ENCODE results near the gene DENND2A. TPM values are rescaled to one million over a fixed set of nuclear protein-coding genes. Genes with fewer than 3 reads are reported as not detected.
"Not testable (repeated sequence)": the region's sequence is repeated elsewhere in the genome, so short reads cannot be mapped to it uniquely, and the experiment has no call there.

Gene DENND2A
- total RNA-seq (2014; rRNA removed; shearing (Covaris generic)) = not detected in 2 replicates

- DNase-seq (ENCODE audit: low spot score) = no peak
Measured at GRCh38 chr7:140640727-140641523, at the start of gene DENND2A. DENND2A (minus strand) TSS chr7:140640813; CDS start chr7:140602397, 38,416 bp downstream.

- no peak for DNase-seq (ENCODE audit: low spot score)
Measured at GRCh38 chr7:140689199-140690152, 48.9 kb upstream of the DENND2A start.

- DNase-seq (ENCODE audit: low spot score) = no peak
Measured at GRCh38 chr7:140688341-140688740, 47.7 kb upstream of the DENND2A start.

- DNase-seq (ENCODE audit: low spot score) = no peak
Measured at GRCh38 chr7:140686921-140687320, 46.3 kb upstream of the DENND2A start.

- DNase-seq (ENCODE audit: low spot score) = no peak
Measured at GRCh38 chr7:140685407-140686087, 44.9 kb upstream of the DENND2A start.

- no peak for DNase-seq (ENCODE audit: low spot score)
Measured at GRCh38 chr7:140684066-140684950, 43.7 kb upstream of the DENND2A start.

- no peak for DNase-seq (ENCODE audit: low spot score)
Measured at GRCh38 chr7:140683657-140684056, 43.0 kb upstream of the DENND2A start.

GRCh38 chr7:140681766-140682165, 41.2 kb upstream of the DENND2A start:
- no peak for DNase-seq (ENCODE audit: low spot score)

GRCh38 chr7:140680886-140681285, 40.3 kb upstream of the DENND2A start:
- DNase-seq (ENCODE audit: low spot score) = no peak

- no peak for DNase-seq (ENCODE audit: low spot score)
Measured at GRCh38 chr7:140679186-140679585, 38.6 kb upstream of the DENND2A start.

- no peak for DNase-seq (ENCODE audit: low spot score)
Measured at GRCh38 chr7:140678816-140679130, 38.2 kb upstream of the DENND2A start.

GRCh38 chr7:140678081-140678815, 37.6 kb upstream of the DENND2A start:
- DNase-seq (ENCODE audit: low spot score) = no peak

GRCh38 chr7:140677496-140677895, 36.9 kb upstream of the DENND2A start:
- no peak for DNase-seq (ENCODE audit: low spot score)

GRCh38 chr7:140676956-140677355, 36.3 kb upstream of the DENND2A start:
- not testable (repeated sequence) for DNase-seq (ENCODE audit: low spot score)

- DNase-seq (ENCODE audit: low spot score) = no peak
Measured at GRCh38 chr7:140676306-140676705, 35.7 kb upstream of the DENND2A start.

GRCh38 chr7:140675726-140676125, 35.1 kb upstream of the DENND2A start:
- DNase-seq (ENCODE audit: low spot score) = no peak

- peak; percentile 59 for DNase-seq (ENCODE audit: low spot score)
Measured at GRCh38 chr7:140674899-140675701, 34.5 kb upstream of the DENND2A start.

- no peak for DNase-seq (ENCODE audit: low spot score)
Measured at GRCh38 chr7:140674356-140674800, 33.8 kb upstream of the DENND2A start.

GRCh38 chr7:140673774-140674155, 33.2 kb upstream of the DENND2A start:
- no peak for DNase-seq (ENCODE audit: low spot score)

Measured in HT-29 (cell line).